ENCODE measurements around the gene DFFB.

The DFFB gene

DNA sequence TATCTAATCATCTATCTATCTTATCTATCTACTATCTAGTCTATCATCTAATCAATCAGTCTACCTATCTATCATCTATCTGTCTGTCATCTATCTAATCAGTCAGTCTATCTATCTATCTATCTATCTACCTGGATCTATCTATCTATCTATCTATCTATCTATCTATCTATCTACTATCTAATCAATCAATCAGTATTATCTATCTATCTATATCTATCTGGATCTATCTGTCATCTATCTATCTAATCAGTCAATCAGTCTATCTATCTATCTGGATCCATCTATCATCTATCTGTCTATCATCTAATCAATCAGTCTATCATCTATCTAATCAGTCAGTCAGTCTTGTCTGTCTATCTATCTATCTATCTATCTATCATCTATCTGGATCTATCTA lies 69.7 kb downstream of the DFFB start:
- no peak for DNase-seq (ENCODE audit: low read depth)

DNA sequence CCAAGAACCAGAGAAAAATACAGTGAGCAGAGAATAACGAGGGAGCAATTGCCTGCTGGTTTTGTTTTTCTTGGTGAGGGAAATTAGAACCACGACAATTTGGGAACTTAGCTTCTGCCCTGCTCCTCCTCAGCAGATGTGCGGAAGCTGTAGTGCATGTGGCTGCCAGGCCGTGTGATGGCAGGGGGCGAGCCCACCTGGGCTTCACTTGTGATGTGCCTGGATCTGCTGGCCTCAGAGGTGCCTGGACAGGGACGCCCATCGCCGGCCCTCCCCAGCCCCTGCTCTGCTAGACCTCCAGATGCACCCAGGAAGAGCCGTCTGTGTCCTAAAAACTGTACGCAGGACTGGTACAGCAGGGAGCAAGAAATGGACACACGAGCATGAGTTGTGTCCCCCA lies 71.3 kb downstream of the DFFB start:
- DNase-seq (ENCODE audit: low read depth): no peak

DNA sequence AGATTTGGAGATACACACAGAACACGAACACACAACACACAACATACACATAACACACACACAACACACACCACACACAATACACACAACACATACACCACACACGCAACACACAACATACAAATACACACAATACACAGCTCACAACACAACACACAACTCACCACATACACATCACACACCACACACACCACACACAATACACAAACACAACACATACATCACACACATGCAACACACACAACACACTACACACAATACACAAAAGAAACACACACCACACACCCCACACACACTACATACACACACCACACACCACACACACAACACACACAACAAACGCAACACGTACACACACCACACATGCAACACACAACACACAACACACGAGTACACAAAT lies 71.8 kb downstream of the DFFB start:
- DNase-seq (ENCODE audit: low read depth): no peak

DNA sequence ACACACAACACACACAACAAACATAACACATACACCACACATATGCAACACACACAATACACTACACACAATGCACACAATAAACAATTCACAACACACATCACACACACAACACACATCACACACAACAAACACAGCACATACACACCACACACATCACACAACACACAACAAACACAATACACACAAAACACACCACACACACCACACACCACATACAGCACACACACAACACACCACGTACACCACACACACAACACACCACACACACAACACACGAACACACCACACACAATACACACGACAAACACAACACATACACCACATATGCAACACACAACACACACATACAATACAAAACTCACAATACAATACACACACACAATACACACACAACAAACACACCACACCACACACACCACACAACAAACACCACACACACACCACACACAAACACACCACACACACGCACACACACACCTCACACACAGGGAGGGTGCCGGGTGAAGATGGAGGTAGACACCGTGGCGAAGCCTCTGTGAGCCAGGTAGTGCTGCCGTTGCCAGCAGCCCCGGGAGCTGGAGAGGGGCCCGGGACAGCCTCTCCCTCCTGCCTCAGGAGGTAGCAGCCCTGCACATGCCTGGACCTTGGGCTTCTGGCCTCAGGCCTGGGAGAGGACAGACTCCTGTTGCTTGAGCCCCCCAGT lies 73.2 kb downstream of the DFFB start:
- DNase-seq (ENCODE audit: low read depth): no peak

DNA sequence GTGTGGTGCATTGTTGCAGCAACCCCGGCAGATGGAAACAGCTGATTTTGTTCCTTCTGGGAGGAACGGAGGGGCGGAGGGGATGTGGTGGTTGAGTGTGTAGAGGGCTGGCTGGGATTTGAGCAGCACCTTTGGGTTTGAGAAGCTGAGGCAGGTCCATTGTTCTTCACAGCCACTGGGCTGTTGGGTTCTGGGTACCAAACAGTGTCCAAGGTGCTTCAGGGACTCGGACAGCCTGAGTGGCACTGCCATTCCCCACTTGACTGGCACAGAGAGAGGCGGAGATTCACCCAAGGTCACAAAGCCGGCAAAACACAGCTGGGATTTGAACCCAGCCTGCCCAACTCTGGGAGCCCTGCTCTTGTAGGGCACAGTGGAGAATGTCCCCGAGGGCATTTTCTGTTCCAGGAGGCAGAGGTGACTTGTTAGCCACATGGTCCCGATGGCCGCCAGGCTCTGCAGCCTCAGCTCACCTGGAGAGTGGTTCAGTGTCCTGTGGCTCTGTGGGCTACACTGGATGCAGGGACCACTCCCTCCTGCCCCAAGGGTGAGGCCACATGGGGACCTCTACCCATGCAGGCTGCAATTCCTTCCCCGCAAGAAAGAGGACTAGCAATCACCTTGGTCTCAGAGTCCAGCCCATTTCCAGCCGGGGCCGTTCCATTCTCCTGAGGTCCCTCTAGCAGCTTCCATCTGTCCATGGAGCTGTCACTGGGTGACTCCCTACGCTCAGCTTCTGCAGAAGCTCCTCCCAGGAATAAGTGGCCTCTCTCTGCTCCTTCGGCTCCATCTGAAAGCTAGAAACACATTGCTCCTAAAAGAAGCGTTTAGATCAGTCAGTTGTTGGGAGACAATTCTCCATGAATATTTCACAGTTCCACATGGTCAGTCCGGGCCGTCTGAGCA lies 74.0 kb downstream of the DFFB start:
- DNase-seq (ENCODE audit: low read depth): no peak

DNA sequence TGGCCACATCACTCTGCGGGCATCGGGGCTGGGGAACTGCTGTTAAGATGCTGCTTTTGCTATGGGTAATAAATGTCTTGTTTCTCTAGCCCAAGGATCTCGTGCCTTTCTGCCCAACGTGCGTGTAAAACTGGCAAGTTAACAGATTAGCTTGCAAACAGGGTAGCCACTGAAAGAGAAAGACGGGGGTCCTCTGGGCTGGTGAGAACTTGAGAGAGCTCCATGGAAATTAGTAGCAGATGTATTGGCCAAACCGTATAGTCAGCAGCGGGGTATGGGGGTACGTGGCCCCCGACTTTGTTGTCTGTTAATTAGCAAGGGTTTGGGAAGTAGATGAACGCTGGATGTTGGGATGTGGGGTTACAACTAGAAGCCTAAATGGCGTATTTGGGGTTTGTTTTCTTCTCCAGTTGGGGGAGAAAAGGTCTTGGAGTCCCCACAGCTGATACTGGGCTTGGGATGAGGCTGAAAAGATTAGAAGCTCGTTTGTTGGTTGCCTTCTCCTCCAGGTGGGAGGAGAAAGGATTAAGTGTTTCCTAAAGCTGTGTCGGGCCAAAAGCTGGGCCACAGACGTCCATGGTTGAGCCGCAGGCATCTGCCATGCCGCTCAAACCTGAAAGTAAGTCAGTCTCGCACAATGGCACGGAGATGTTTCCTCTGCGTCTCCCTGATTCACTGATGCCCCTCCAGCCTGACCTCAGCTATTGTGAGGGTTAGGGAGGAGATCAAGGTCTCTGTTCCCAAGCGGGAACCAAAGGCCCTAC lies 75.1 kb downstream of the DFFB start:
- no peak for DNase-seq (ENCODE audit: low read depth)

All from iris pigment epithelial cell (primary cell).